Measurements from ENCODE around the gene PPP1CA. TPM values are rescaled to one million over a fixed set of nuclear protein-coding genes. Genes with fewer than 3 reads are reported as not detected.
"Not testable (repeated sequence)": the region's sequence is repeated elsewhere in the genome, so short reads cannot be mapped to it uniquely, and the experiment has no call there.

PPP1CA gene
- total and polyA plus RNA-seq, 4 donors = 87.2 to 178 (median 157) TPM

- DNase-seq (no peak), ATAC-seq (ENCODE audit: insufficient read depth, low FRiP score) (no peak)
- Histone ChIP-seq H3K36me3 (ENCODE audit: control insufficient read depth in 4 of 4, insufficient read depth in 4 of 4, low read length in 4 of 4) (peaks cover 0 to 36% (median 14%) of the 10 kb centered on the region in 4 donors), H3K27ac (ENCODE audit: low read depth in 1 of 2, low read length in 1 of 2) (no peak overlapping the region), H3K4me3 (no peak overlapping the region), H3K9me3 (ENCODE audit: control insufficient read depth in 4 of 4, insufficient read depth in 3 of 4, low read length in 3 of 4) (no peaks in the 10 kb centered on the region), H3K4me1 (ENCODE audit: control insufficient read depth in 5 of 5, insufficient read depth in 5 of 5, low read length in 5 of 5) (peaks cover 0 to 13% (median 6%) of the 10 kb centered on the region in 5 donors), H3K9ac (ENCODE audit: insufficient read depth in 1 of 2, low read length in 2 of 2) (no peak overlapping the region), H3K27me3 (ENCODE audit: control insufficient read depth in 3 of 3, insufficient read depth in 3 of 3, low read length in 2 of 3) (no peaks in the 10 kb centered on the region)
- no peak for TF ChIP-seq CTCF (IDR thresholded peaks at IDR 0.05; ENCODE audit: control extremely low read depth, extremely low read depth)
- 77 to 90% methylated on average over 11 of the region's 11 CpGs for WGBS, 2 donors
Measured at GRCh38 chr11:67429722-67430121, 28.1 kb upstream of the PPP1CA start.

DNA sequence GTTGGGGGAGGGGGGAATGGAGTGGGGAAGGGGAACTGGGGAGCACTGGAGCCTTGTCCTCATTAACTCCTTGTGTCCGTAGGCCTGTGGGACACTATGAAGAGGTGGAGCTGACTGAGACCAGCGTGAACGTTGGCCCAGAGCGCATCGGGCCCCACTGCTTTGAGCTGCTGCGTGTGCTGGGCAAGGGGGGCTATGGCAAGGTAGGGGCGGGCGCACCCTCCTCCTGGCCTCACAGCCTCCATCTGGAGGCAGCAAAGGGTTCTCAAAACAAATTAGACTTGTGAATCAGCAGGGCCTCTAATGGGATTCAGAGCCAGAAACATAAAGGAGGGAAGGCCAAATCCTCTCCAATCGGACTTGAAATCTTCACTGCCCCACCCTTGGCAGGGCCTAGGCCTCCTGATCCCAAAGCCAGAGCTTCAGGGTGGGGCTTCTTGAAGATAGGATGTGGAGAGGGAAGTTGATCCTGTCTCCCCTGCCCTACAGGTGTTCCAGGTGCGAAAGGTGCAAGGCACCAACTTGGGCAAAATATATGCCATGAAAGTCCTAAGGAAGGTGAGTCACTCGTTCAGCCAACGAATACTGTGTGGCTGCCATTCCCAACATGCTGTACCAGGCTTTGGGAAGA is 27.5 kb upstream of the PPP1CA start:
- H3K27me3 ChIP-seq (ENCODE audit: control insufficient read depth in 3 of 3, insufficient read depth in 3 of 3, low read length in 2 of 3) = no peaks in the 10 kb centered on the region
- H3K4me3 ChIP-seq = peak overlapping the region; percentile 89
- peak overlapping the region in 1 of 2 donors; percentile 95 for H3K27ac ChIP-seq (ENCODE audit: low read depth in 1 of 2, low read length in 1 of 2)
- WGBS, 2 donors = 50 to 58% methylated on average over 12 of the region's 12 CpGs
- no peak for ATAC-seq (ENCODE audit: insufficient read depth, low FRiP score)
- H3K36me3 ChIP-seq (ENCODE audit: control insufficient read depth in 4 of 4, insufficient read depth in 4 of 4, low read length in 4 of 4) = peaks cover 0 to 30% (median 11%) of the 10 kb centered on the region in 4 donors
- TF ChIP-seq CTCF (IDR thresholded peaks at IDR 0.05; ENCODE audit: control extremely low read depth, extremely low read depth) = no peak
- H3K9me3 ChIP-seq (ENCODE audit: control insufficient read depth in 4 of 4, insufficient read depth in 3 of 4, low read length in 3 of 4) = no peaks in the 10 kb centered on the region
- peaks cover 0 to 13% (median 6%) of the 10 kb centered on the region in 5 donors for H3K4me1 ChIP-seq (ENCODE audit: control insufficient read depth in 5 of 5, insufficient read depth in 5 of 5, low read length in 5 of 5)
- H3K9ac ChIP-seq (ENCODE audit: insufficient read depth in 1 of 2, low read length in 2 of 2) = peak overlapping the region; percentile 90 to 98
- DNase-seq = no peak

GRCh38 chr11:67428052-67429001 is 26.7 kb upstream of the PPP1CA start, which contains the start of gene RPS6KB2:
Gene RPS6KB2 (plus strand): TSS chr11:67428494. CDS start chr11:67428546, 52 bp downstream.
- H3K9ac ChIP-seq (ENCODE audit: insufficient read depth in 1 of 2, low read length in 2 of 2) = peak within 1 kb of the TSS; percentile 90 to 98
- WGBS, 2 donors = 0% methylated on average over 68 of the region's 68 CpGs
- peak within 1 kb of the TSS; percentile 89 for H3K4me3 ChIP-seq
- no peak for TF ChIP-seq CTCF (IDR thresholded peaks at IDR 0.05; ENCODE audit: control extremely low read depth, extremely low read depth)
- DNase-seq (peak; percentile 98 to 99 (median 98)), ATAC-seq (ENCODE audit: insufficient read depth, low FRiP score) (peak; percentile 93)
- peaks cover 0 to 22% (median 9%) of the 10 kb centered on the region in 4 donors for H3K36me3 ChIP-seq (ENCODE audit: control insufficient read depth in 4 of 4, insufficient read depth in 4 of 4, low read length in 4 of 4)
- H3K27ac ChIP-seq (ENCODE audit: low read depth in 1 of 2, low read length in 1 of 2) = peak within 1 kb of the TSS; percentile 80 to 95
- H3K4me1 ChIP-seq (ENCODE audit: control insufficient read depth in 5 of 5, insufficient read depth in 5 of 5, low read length in 5 of 5) = peaks cover 0 to 13% (median 6%) of the 10 kb centered on the region in 5 donors
- no peaks in the 10 kb centered on the region for H3K9me3 ChIP-seq (ENCODE audit: control insufficient read depth in 4 of 4, insufficient read depth in 3 of 4, low read length in 3 of 4)
- no peaks in the 10 kb centered on the region for H3K27me3 ChIP-seq (ENCODE audit: control insufficient read depth in 3 of 3, insufficient read depth in 3 of 3, low read length in 2 of 3)

GRCh38 chr11:67427364-67427859 is 25.8 kb upstream of the PPP1CA start:
- not testable (repeated sequence) for ATAC-seq (ENCODE audit: insufficient read depth, low FRiP score); DNase-seq; H3K27me3 ChIP-seq (ENCODE audit: control insufficient read depth in 3 of 3, insufficient read depth in 3 of 3, low read length in 2 of 3); H3K9me3 ChIP-seq (ENCODE audit: control insufficient read depth in 4 of 4, insufficient read depth in 3 of 4, low read length in 3 of 4)
- 68 to 78% methylated on average over 19 of the region's 19 CpGs for WGBS, 2 donors
- peak overlapping the region in 1 of 2 donors; percentile 93 for H3K9ac ChIP-seq (ENCODE audit: insufficient read depth in 1 of 2, low read length in 2 of 2)
- H3K4me1 ChIP-seq (ENCODE audit: control insufficient read depth in 5 of 5, insufficient read depth in 5 of 5, low read length in 5 of 5) = peaks cover 0 to 13% (median 6%) of the 10 kb centered on the region in 5 donors
- H3K4me3 ChIP-seq = peak overlapping the region; percentile 52
- H3K36me3 ChIP-seq (ENCODE audit: control insufficient read depth in 4 of 4, insufficient read depth in 4 of 4, low read length in 4 of 4) = peaks cover 0 to 14% (median 8%) of the 10 kb centered on the region in 4 donors
- peak overlapping the region in 1 of 2 donors; percentile 89 for H3K27ac ChIP-seq (ENCODE audit: low read depth in 1 of 2, low read length in 1 of 2)

Measured in lung (tissue), 12 donors.